H1 (cell line): ENCODE measurements around the gene TIMP3. TPM values are rescaled to one million over a fixed set of nuclear protein-coding genes. Genes with fewer than 3 reads are reported as not detected.

ENCODE experiments used
- CTCF ChIA-PET: fragments of 300-600 bp; sonication (Branson Sonifier 250); formaldehyde crosslinking; loops from one replicate; lab custom pipeline; 2021; ENCODE audit not compliant: partially characterized antibody; lab: Charles Lee
- POLR2A ChIA-PET: fragments of 300-600 bp; sonication (Branson Sonifier 250); formaldehyde crosslinking; loops from one replicate; lab custom pipeline; 2021; ENCODE audit warnings: inconsistent platforms; ENCODE audit not compliant: partially characterized antibody; lab: Charles Lee
- DNase-seq, 2 experiments: peaks; one replicate each; pipeline versions ENCODE4 v3.0.0 to v3.0.0-alpha.2; 2010 to 2022; ENCODE audit warnings: low spot score in 2 of 2, low read depth in 1 of 2, mixed read lengths in 1 of 2
- FAIRE-seq: peaks from 2 replicates; lab custom pipeline; 2011; peaks lifted over from hg19 to GRCh38; lab: Jason Lieb, UNC
- H2AFZ ChIP-seq: 2 replicates; pipeline ENCODE4 v1.8.1; 2012; ENCODE audit warnings: low read length, inconsistent platforms
- H2AK5ac ChIP-seq: 2 replicates; pipeline ENCODE4 v1.6.1; 2013; ENCODE audit warnings: low read depth, low read length
- H2BK120ac ChIP-seq: replicated peaks from 2 replicates; pipeline ENCODE3; 2013; ENCODE audit warnings: low read depth, low read length, inconsistent platforms
- H2BK12ac ChIP-seq: 2 replicates; pipeline ENCODE4 v1.6.1; 2013; ENCODE audit warnings: low read depth, low read length
- H2BK15ac ChIP-seq: 2 replicates; pipeline ENCODE4 v1.6.1; 2013; ENCODE audit warnings: low read length
- H2BK20ac ChIP-seq: 2 replicates; pipeline ENCODE4 v1.6.1; 2013; ENCODE audit warnings: low read length
- H2BK5ac ChIP-seq: 2 replicates; pipeline ENCODE4 v1.6.1; 2013; ENCODE audit warnings: low read depth, low read length
- H3K14ac ChIP-seq: 2 replicates; pipeline ENCODE4 v1.6.1; 2013; ENCODE audit warnings: inconsistent platforms; ENCODE audit not compliant: insufficient read length
- H3K18ac ChIP-seq: 2 replicates; pipeline ENCODE4 v1.6.1; 2013; ENCODE audit warnings: low read length; ENCODE audit errors: extremely low read depth
- H3K23ac ChIP-seq: 2 replicates; pipeline ENCODE4 v1.6.1; 2013; ENCODE audit warnings: inconsistent platforms; ENCODE audit not compliant: insufficient read length
- H3K23me2 ChIP-seq: 2 replicates; pipeline ENCODE4 v1.6.1; 2013; ENCODE audit warnings: low read depth, low read length
- H3K27ac ChIP-seq: 2 replicates; pipeline ENCODE4 v1.6.1; 2011; ENCODE audit warnings: low read depth, low read length, inconsistent platforms
- H3K27me3 ChIP-seq, 4 experiments: replicated peaks in 1 of 4; 1 replicate in 1 of 4; 2 replicates in 3 of 4; pipeline versions ENCODE4 v1.6.1 to v1.8.1; 2011 to 2013; ENCODE audit warnings: low read length in 3 of 4, mild to moderate bottlenecking in 3 of 4, inconsistent platforms in 2 of 4, mixed read lengths in 2 of 4, moderate library complexity in 1 of 4; ENCODE audit not compliant: control insufficient read depth in 3 of 4, insufficient read depth in 3 of 4; ENCODE audit errors: extremely low read depth in 1 of 4
- H3K36me3 ChIP-seq, 4 experiments: 2 replicates each; pipeline versions ENCODE4 v1.6.1 to v1.8.1; 2011 to 2013; ENCODE audit warnings: mild to moderate bottlenecking in 4 of 4, low read length in 3 of 4, moderate library complexity in 2 of 4, control low read depth in 1 of 4, inconsistent platforms in 1 of 4; ENCODE audit not compliant: insufficient read depth in 4 of 4, control insufficient read depth in 2 of 4
- H3K4ac ChIP-seq: replicated peaks from 2 replicates; pipeline ENCODE3; 2013; ENCODE audit warnings: low read length, low read depth, mixed read lengths, inconsistent platforms; ENCODE audit not compliant: insufficient read length
- H3K4me1 ChIP-seq, 4 experiments: replicated peaks in 1 of 4; 1 replicate in 1 of 4; 2 replicates in 3 of 4; pipeline versions ENCODE4 v1.6.1 to v1.8.1; 2011 to 2013; ENCODE audit warnings: low read length in 3 of 4, inconsistent platforms in 2 of 4, mixed read lengths in 1 of 4; ENCODE audit not compliant: insufficient read depth in 4 of 4, control insufficient read depth in 3 of 4
- H3K4me2 ChIP-seq, 2 experiments: 2 replicates each; pipeline versions ENCODE4 v1.6.1 to v1.8.1; 2011 to 2013; ENCODE audit warnings: low read depth in 2 of 2, low read length in 2 of 2, control low read depth in 1 of 2, inconsistent platforms in 1 of 2, mild to moderate bottlenecking in 1 of 2; ENCODE audit not compliant: insufficient read depth in 1 of 2
- H3K4me3 ChIP-seq, 4 experiments: fragments of 200-600, 300-600 bp in 1 of 4; sonication (generic), shearing (Covaris generic), sonication (Bioruptor Twin) in 1 of 4; 2 replicates each; pipeline versions ENCODE4 v1.5.1 to v1.8.1; 2011 to 2016; ENCODE audit warnings: low read length in 4 of 4, low read depth in 3 of 4, control low read depth in 2 of 4, inconsistent platforms in 2 of 4, mild to moderate bottlenecking in 2 of 4, mixed read lengths in 1 of 4, moderate library complexity in 1 of 4; ENCODE audit not compliant: insufficient read depth in 2 of 4; ENCODE audit errors: extremely low read depth in 1 of 4
- H3K56ac ChIP-seq: replicated peaks from 2 replicates; pipeline ENCODE3; 2013; ENCODE audit warnings: low read depth, mild to moderate bottlenecking, mixed read lengths, low read length, inconsistent platforms; ENCODE audit not compliant: insufficient read length
- H3K79me1 ChIP-seq: 2 replicates; pipeline ENCODE4 v1.6.1; 2013; ENCODE audit warnings: low read depth, low read length, control low read depth
- H3K79me2 ChIP-seq, 2 experiments: 2 replicates each; pipeline versions ENCODE4 v1.6.1 to v1.8.1; 2012 to 2013; ENCODE audit warnings: low read length in 2 of 2, mild to moderate bottlenecking in 2 of 2, inconsistent platforms in 1 of 2; ENCODE audit not compliant: insufficient read depth in 2 of 2, control insufficient read depth in 1 of 2
- H3K9ac ChIP-seq, 4 experiments: replicated peaks in 1 of 4; 1 replicate in 1 of 4; 2 replicates in 3 of 4; pipeline versions ENCODE4 v1.6.1 to v1.8.1; 2011 to 2013; ENCODE audit warnings: low read depth in 3 of 4, low read length in 3 of 4, control low read depth in 2 of 4, mild to moderate bottlenecking in 2 of 4, moderate library complexity in 2 of 4, inconsistent platforms in 1 of 4; ENCODE audit errors: extremely low read depth in 1 of 4
- H3K9me3 ChIP-seq, 2 experiments: 2 replicates each; pipeline versions ENCODE4 v1.6.1 to v1.8.1; 2012 to 2013; ENCODE audit warnings: mild to moderate bottlenecking in 2 of 2, moderate library complexity in 2 of 2, control low read depth in 1 of 2, inconsistent platforms in 1 of 2, low read depth in 1 of 2, low read length in 1 of 2, mixed read lengths in 1 of 2; ENCODE audit not compliant: insufficient read depth in 2 of 2
- H4K20me1 ChIP-seq, 2 experiments: replicated peaks in 1 of 2; 2 replicates each; pipeline versions ENCODE3 to v1.8.1; 2011 to 2013; ENCODE audit warnings: inconsistent platforms in 2 of 2, low read length in 2 of 2, mild to moderate bottlenecking in 1 of 2; ENCODE audit not compliant: insufficient read depth in 2 of 2, control insufficient read depth in 1 of 2
- H4K5ac ChIP-seq: 2 replicates; pipeline ENCODE4 v1.6.1; 2013; ENCODE audit warnings: low read length, low read depth, mixed read lengths, inconsistent platforms; ENCODE audit not compliant: insufficient read length
- H4K8ac ChIP-seq: 2 replicates; pipeline ENCODE4 v1.8.0; 2013; ENCODE audit warnings: mild to moderate bottlenecking, moderate library complexity, low read length, inconsistent platforms; ENCODE audit not compliant: insufficient read depth; ENCODE audit errors: extremely low read depth
- H4K91ac ChIP-seq: replicated peaks from 2 replicates; pipeline ENCODE3; 2013; ENCODE audit warnings: low read length, mixed read lengths, inconsistent platforms; ENCODE audit not compliant: insufficient read length
- ASH2L ChIP-seq: fragments of 200-600, 300-600 bp; sonication (generic); IDR thresholded peaks from one replicate; pipeline ENCODE4 v1.7.1; 2017; ENCODE audit warnings: low read length
- ATF2 ChIP-seq: IDR thresholded peaks from 2 replicates; pipeline ENCODE4 v1.6.1; 2012; ENCODE audit warnings: low read length, inconsistent platforms
- CEBPB ChIP-seq: IDR thresholded peaks from 2 replicates; pipeline ENCODE4 v1.6.1; 2012; ENCODE audit warnings: low read depth, low read length
- CHD2 ChIP-seq: IDR thresholded peaks from 2 replicates; pipeline ENCODE4 v1.6.1; 2012; ENCODE audit warnings: low read length, improper control_type of control experiment
- EP300 ChIP-seq, 2 experiments: IDR thresholded peaks; 1 replicate in 1 of 2; 2 replicates in 1 of 2; pipeline ENCODE4 v1.6.1; 2011 to 2012; ENCODE audit warnings: low read depth in 2 of 2, low read length in 2 of 2, mild to moderate bottlenecking in 2 of 2, borderline replicate concordance in 1 of 2, inconsistent platforms in 1 of 2, moderate library complexity in 1 of 2
- JUN ChIP-seq: IDR thresholded peaks from 2 replicates; pipeline ENCODE4 v1.6.1; 2011; ENCODE audit warnings: low read depth, mild to moderate bottlenecking, improper control_type of control experiment, low read length
- KDM1A ChIP-seq: fragments of 200-600, 300-600 bp; sonication (generic); IDR thresholded peaks from 2 replicates; pipeline ENCODE4 v1.7.1; 2016; ENCODE audit warnings: mild to moderate bottlenecking, low read length, borderline replicate concordance
- MAX ChIP-seq: IDR thresholded peaks from 2 replicates; pipeline ENCODE4 v1.6.1; 2012; ENCODE audit warnings: inconsistent platforms
- POLR2A ChIP-seq, 2 experiments: IDR thresholded peaks; 1 replicate in 1 of 2; 2 replicates in 1 of 2; pipeline ENCODE4 v1.6.1; 2011; ENCODE audit warnings: low read depth in 2 of 2, low read length in 2 of 2, mild to moderate bottlenecking in 2 of 2; ENCODE audit errors: control extremely low read depth in 1 of 2
- POU5F1 ChIP-seq: IDR thresholded peaks from 2 replicates; pipeline ENCODE4 v1.6.1; 2011; ENCODE audit warnings: low read depth, mild to moderate bottlenecking, low read length, moderate library complexity
- RBBP5 ChIP-seq: IDR thresholded peaks from 2 replicates; pipeline ENCODE4 v1.7.1; 2012; ENCODE audit warnings: low read depth, mild to moderate bottlenecking, inconsistent platforms, low read length, moderate library complexity, borderline replicate concordance
- TAF1 ChIP-seq: IDR thresholded peaks from 2 replicates; pipeline ENCODE4 v1.6.1; 2011; ENCODE audit warnings: mild to moderate bottlenecking, low read depth, low read length
- WGBS, 2 experiments: shearing (Covaris generic) in 1 of 2; methylation state at CpG; one replicate each; pipeline versions ENCODE4 v1.1.6 to v1.1.7; 2013 to 2015; ENCODE audit warnings: low lambda C conversion rate in 2 of 2, mixed read lengths in 2 of 2, inconsistent platforms in 1 of 2, low coverage in 1 of 2, missing lambda C conversion rate in 1 of 2; ENCODE audit not compliant: insufficient replicate concordance in 2 of 2, insufficient coverage in 1 of 2, insufficient read length in 1 of 2; ENCODE audit errors: extremely low coverage in 1 of 2, missing lambda C conversion rate in 1 of 2; 5-methylcytosine and 5-hydroxymethylcytosine counted together
- polyA plus RNA-seq, 7 experiments: library from polyadenylated mRNA; depleted of rRNA in 3 of 7; stranded (reverse) in 5 of 7; unstranded in 2 of 7; fragments of >200 nt in 5 of 7; fragments of 200-250 nt in 2 of 7; gene quantifications; 1 replicate in 5 of 7; 2 replicates in 1 of 7; 4 replicates in 1 of 7; pipeline versions ENCODE4 v1.2.1 to v1.2.3, GENCODE V29; 2011 to 2013; ENCODE audit warnings: missing spikeins in 2 of 7, mixed read lengths in 2 of 7
- total RNA-seq: library from RNA; stranded (reverse); fragmentation: NEBNext Ultra II Directional; extraction: Animal tissue kit (Norgen Biotek cat#: 25700); gene quantifications from 2 replicates; pipeline ENCODE4 v1.2.1, GENCODE V29; 2021

Gene TIMP3
- total and polyA plus RNA-seq, 2 of the 8 experiments (the other 6 are each of a cell fraction or from before 2014, with no cell fraction given) = 1.3 to 4.7 TPM

GRCh38 chr22:32850157-32850556, 48.7 kb downstream of the TIMP3 start:
- H2BK20ac ChIP-seq = no peak overlapping the region
- TF ChIP-seq EP300 (IDR thresholded peaks at IDR 0.05; ENCODE audit: borderline replicate concordance in 1 of 2, low read depth in 2 of 2, low read length in 2 of 2) = no peak
- TF ChIP-seq RBBP5 = no peak
- no peak for TF ChIP-seq KDM1A
- no peak for TF ChIP-seq ASH2L
- TF ChIP-seq POU5F1 = no peak
- TF ChIP-seq TAF1 = no peak
- no peak for TF ChIP-seq CHD2
- TF ChIP-seq POLR2A (IDR thresholded peaks at IDR 0.05; ENCODE audit: control extremely low read depth in 1 of 2, low read depth in 2 of 2, low read length in 2 of 2) = no peak
- TF ChIP-seq CEBPB = no peak
- TF ChIP-seq JUN = no peak
- no peak for TF ChIP-seq ATF2
- no peak for TF ChIP-seq MAX
- 78% methylated on average over 3 of the region's 3 CpGs; no CpG with 5 or more reads in 1 of the 2 experiments for WGBS, 2 experiments
- DNase-seq (no peak), FAIRE-seq (no peak)
- no peaks in the 10 kb centered on the region for H3K23me2 ChIP-seq
- ChIA-PET POLR2A (interaction anchor here (0.6 to 0.9 kb wide), 2 partner anchors 11 to 976 kb away, joined by 3 read pairs; no protein-coding TSS in a partner anchor), CTCF (interaction anchor here (0.8 to 5.9 kb wide), 6 partner anchors 14 to 111 kb away, joined by 3 to 41 read pairs (median 4); no protein-coding TSS in a partner anchor)
- no peak overlapping the region for H2BK12ac ChIP-seq
- H3K23ac ChIP-seq = no peak overlapping the region
- H3K4me3 ChIP-seq = no peak overlapping the region
- H3K9ac ChIP-seq = no peak overlapping the region
- no peaks in the 10 kb centered on the region for H3K4me1 ChIP-seq
- H3K56ac ChIP-seq = no peak overlapping the region
- no peak overlapping the region for H3K4me2 ChIP-seq
- no peak overlapping the region for H3K27ac ChIP-seq
- no peak overlapping the region for H2BK5ac ChIP-seq
- no peak overlapping the region for H2AFZ ChIP-seq
- no peak overlapping the region for H2BK120ac ChIP-seq
- no peaks in the 10 kb centered on the region; the same call in 1 of the 2 replicates for H3K79me1 ChIP-seq
- H3K14ac ChIP-seq = no peak overlapping the region
- no peak overlapping the region for H2BK15ac ChIP-seq
- H4K20me1 ChIP-seq = peaks cover 0 to 2% of the 10 kb centered on the region in 2 experiments
- no peaks in the 10 kb centered on the region for H3K79me2 ChIP-seq
- H4K8ac ChIP-seq = no peak overlapping the region
- H3K27me3 ChIP-seq = no peaks in the 10 kb centered on the region
- H3K9me3 ChIP-seq = no peaks in the 10 kb centered on the region
- no peak overlapping the region for H2AK5ac ChIP-seq
- no peak overlapping the region for H4K91ac ChIP-seq
- no peak overlapping the region for H3K18ac ChIP-seq
- no peaks in the 10 kb centered on the region; a peak in 2 of 8 replicates for H3K36me3 ChIP-seq
- H4K5ac ChIP-seq = no peak overlapping the region
- no peak overlapping the region for H3K4ac ChIP-seq
